Testis (tissue), 3 donors: ENCODE data around the gene SUMO1. TPM values are rescaled to one million over a fixed set of nuclear protein-coding genes. Genes with fewer than 3 reads are reported as not detected.

Source experiments
- DNase-seq: peaks from one replicate; pipeline ENCODE4 v3.0.0-alpha.2; 2019
- H3K27ac ChIP-seq, 2 donors: fragments of 200-600 bp; sonication (generic); one replicate each; pipeline ENCODE4 v1.5.1; 2019
- H3K27me3 ChIP-seq: fragments of 200-600 bp; sonication (generic); one replicate; pipeline ENCODE4 v1.5.1; 2019
- H3K36me3 ChIP-seq: fragments of 200-600 bp; sonication (generic); one replicate; pipeline ENCODE4 v1.5.1; 2017; ENCODE audit warnings: low read depth; ENCODE audit errors: missing control alignments
- H3K4me1 ChIP-seq: fragments of 200-600 bp; sonication (generic); one replicate; pipeline ENCODE4 v1.5.1; 2019
- H3K4me3 ChIP-seq, 2 donors: fragments of 200-600 bp; sonication (generic); one replicate each; pipeline ENCODE4 v1.5.1; 2017 to 2019
- H3K9me3 ChIP-seq: fragments of 200-600 bp; sonication (generic); one replicate; pipeline ENCODE4 v1.5.1; 2017
- CTCF ChIP-seq, 3 experiments: fragments of 450-650 bp in 2 of 3; fragments of 200-600 bp in 1 of 3; sonication (generic) in 1 of 3; IDR thresholded peaks; one replicate each; pipeline ENCODE4 v1.5.1; 2016 to 2019; ENCODE audit warnings: antibody characterized with exemption in 3 of 3, mild to moderate bottlenecking in 2 of 3, moderate library complexity in 1 of 3
- POLR2A ChIP-seq: fragments of 450-650 bp; IDR thresholded peaks from one replicate; pipeline ENCODE4 v1.6.1; 2017; ENCODE audit warnings: antibody characterized with exemption, mild to moderate bottlenecking, moderate library complexity
- WGBS, 2 donors: methylation state at CpG; one replicate each; pipeline ENCODE4 v1.1.5; 2018; 5-methylcytosine and 5-hydroxymethylcytosine counted together
- intact Hi-C: fragments of 100-400 bp; cut with DNase I; formaldehyde crosslinking; loops from one replicate; pipeline ENCODE4 v1.15.1; 2023; ENCODE audit warnings: low total_unique reads
- polyA plus RNA-seq: library from polyadenylated mRNA; stranded (reverse); fragments of 350-450 nt; fragmentation: Illumina TruSeq; extraction: RNeasy Lipid Tissue Mini Kit (QIAGEN cat#74804); gene quantifications from one replicate; pipeline ENCODE4 v1.2.3, GENCODE V29; 2014; ENCODE audit warnings: low read depth, low replicate concordance; ENCODE audit not compliant: insufficient read depth
- total RNA-seq, 2 donors: library from RNA; depleted of rRNA; stranded (reverse); fragments of >200 nt; gene quantifications; one replicate each; pipeline ENCODE4 v1.2.3, GENCODE V29; 2016

The SUMO1 gene
- total and polyA plus RNA-seq, 3 donors from 2014 or later: 59.0 to 98.8 (median 61.4) TPM

- intact Hi-C loops: no loop called here
- 87 to 99% methylated on average over 4 of the region's 4 CpGs for WGBS, 2 donors
- Histone ChIP-seq H3K4me3 (no peak overlapping the region), H3K36me3 (no peaks in the 10 kb centered on the region), H3K9me3 (no peaks in the 10 kb centered on the region), H3K4me1 (no peaks in the 10 kb centered on the region), H3K27ac (no peak overlapping the region), H3K27me3 (no peaks in the 10 kb centered on the region)
- TF ChIP-seq POLR2A: no peak
- no peak for TF ChIP-seq CTCF (IDR thresholded peaks at IDR 0.05)
- no peak for DNase-seq
Observed at GRCh38 chr2:202186641-202187202, 51.7 kb downstream of the SUMO1 start.

- no peaks in the 10 kb centered on the region for H3K27me3 ChIP-seq
- no peak overlapping the region for H3K27ac ChIP-seq
- WGBS, 2 donors: 88 to 90% methylated on average over 6 of the region's 6 CpGs
- no peak overlapping the region for H3K4me3 ChIP-seq
- DNase-seq: no peak
- no peaks in the 10 kb centered on the region for H3K36me3 ChIP-seq
- no peak for TF ChIP-seq CTCF (IDR thresholded peaks at IDR 0.05)
- intact Hi-C loops: no loop called here
- H3K9me3 ChIP-seq: no peaks in the 10 kb centered on the region
- H3K4me1 ChIP-seq: no peaks in the 10 kb centered on the region
Observed at GRCh38 chr2:202185156-202185555, 53.2 kb downstream of the SUMO1 start.

- no peak for DNase-seq
- H3K9me3 ChIP-seq: no peaks in the 10 kb centered on the region
- WGBS, 2 donors: 65 to 67% methylated on average over 2 of the region's 2 CpGs
- no peaks in the 10 kb centered on the region for H3K4me1 ChIP-seq
- H3K4me3 ChIP-seq: no peak overlapping the region
- H3K36me3 ChIP-seq: no peaks in the 10 kb centered on the region
- intact Hi-C loops: no loop called here
- TF ChIP-seq POLR2A: no peak
- TF ChIP-seq CTCF (IDR thresholded peaks at IDR 0.05): no peak
- no peak overlapping the region for H3K27ac ChIP-seq
- no peaks in the 10 kb centered on the region for H3K27me3 ChIP-seq
Observed at GRCh38 chr2:202184557-202184956, 53.8 kb downstream of the SUMO1 start.

GRCh38 chr2:202178346-202178958 lies 59.9 kb downstream of the SUMO1 start:
- H3K4me1 ChIP-seq: no peaks in the 10 kb centered on the region
- H3K27ac ChIP-seq: no peak overlapping the region
- whole genome bisulfite sequencing, 2 donors: 32 to 37% methylated on average over 7 of the region's 7 CpGs
- peak; percentile 84 for DNase-seq
- H3K27me3 ChIP-seq: no peaks in the 10 kb centered on the region
- H3K9me3 ChIP-seq: no peaks in the 10 kb centered on the region
- TF ChIP-seq CTCF (IDR thresholded peaks at IDR 0.05): peak; percentile 79 to 83 (median 82)
- no peak for TF ChIP-seq POLR2A
- no peaks in the 10 kb centered on the region for H3K36me3 ChIP-seq
- intact Hi-C loops: loop anchor here (10.0 kb wide), 1 partner anchor 314 kb away; no protein-coding TSS in a partner anchor
- no peak overlapping the region for H3K4me3 ChIP-seq
